Stomach (tissue), 9 donors: ENCODE measurements around the gene C8A. TPM values are rescaled to one million over a fixed set of nuclear protein-coding genes. Genes with fewer than 3 reads are reported as not detected.

Source experiments
- DNase-seq, 2 donors: peaks; one replicate each; pipeline versions ENCODE4 v3.0.0 to v3.0.0-alpha.2; 2013 to 2019
- H3K27ac ChIP-seq, 5 donors: fragments of 200-600 bp in 4 of 5; sonication (generic) in 4 of 5; one replicate each; pipeline ENCODE4 v1.5.1; 2013 to 2019; ENCODE audit warnings: mild to moderate bottlenecking in 1 of 5, moderate library complexity in 1 of 5
- H3K27me3 ChIP-seq, 3 donors: fragments of 200-600 bp; sonication (generic); one replicate each; pipeline ENCODE4 v1.5.1; 2017 to 2019; ENCODE audit warnings: mixed run types in 1 of 3
- H3K36me3 ChIP-seq, 4 donors: fragments of 200-600 bp; sonication (generic); 1 replicate in 3 of 4; 2 replicates in 1 of 4; pipeline ENCODE4 v1.5.1; 2016 to 2019
- H3K4me1 ChIP-seq, 4 donors: fragments of 200-600 bp; sonication (generic); one replicate each; pipeline ENCODE4 v1.5.1; 2016 to 2019
- H3K4me3 ChIP-seq, 4 donors: fragments of 200-600 bp; sonication (generic) in 3 of 4; one replicate each; pipeline ENCODE4 v1.5.1; 2016 to 2019; ENCODE audit warnings: mild to moderate bottlenecking in 1 of 4
- H3K9me3 ChIP-seq, 4 donors: fragments of 200-600 bp; sonication (generic); one replicate each; pipeline ENCODE4 v1.5.1; 2016 to 2019
- CTCF ChIP-seq, 7 experiments: fragments of 450-650 bp in 4 of 7; fragments of 200-600 bp in 3 of 7; sonication (generic) in 3 of 7; IDR thresholded peaks; one replicate each; pipeline ENCODE4 v1.5.1; 2016 to 2019; ENCODE audit warnings: antibody characterized with exemption in 7 of 7, control low read depth in 2 of 7, mild to moderate bottlenecking in 1 of 7
- EP300 ChIP-seq: sonication (generic); formaldehyde crosslinking; IDR thresholded peaks from one replicate; pipeline ENCODE4 v1.6.1; 2017; ENCODE audit warnings: antibody characterized with exemption
- POLR2A ChIP-seq, 4 donors: fragments of 450-650 bp; IDR thresholded peaks; one replicate each; pipeline ENCODE4 v1.6.1; 2016; ENCODE audit warnings: antibody characterized with exemption in 4 of 4, control low read depth in 2 of 4, mild to moderate bottlenecking in 1 of 4, moderate library complexity in 1 of 4
- POLR2AphosphoS5 ChIP-seq, 3 donors: sonication (generic); formaldehyde crosslinking; IDR thresholded peaks; one replicate each; pipeline ENCODE4 v1.6.1; 2016; ENCODE audit warnings: antibody characterized with exemption in 3 of 3
- WGBS, 5 donors: extraction: QIAGEN DNeasy Blood & Tissue Kit in 3 of 5; methylation state at CpG; one replicate each; pipeline versions ENCODE4 v1.1.5 to v1.1.7; 2013 to 2018; 5-methylcytosine and 5-hydroxymethylcytosine counted together
- intact Hi-C: fragments of 100-400 bp; cut with DNase I; formaldehyde crosslinking; loops from one replicate; pipeline ENCODE4 v1.15.1; 2023; ENCODE audit warnings: low total_unique reads
- polyA plus RNA-seq, 3 donors: library from polyadenylated mRNA; stranded (reverse); fragments of 200-250 nt; gene quantifications; one replicate each; pipeline ENCODE4 v1.2.3, GENCODE V29; 2013
- total RNA-seq, 5 donors: library from RNA; depleted of rRNA; stranded (reverse); fragments of >200 nt; gene quantifications; one replicate each; pipeline versions ENCODE4 v1.1.0 to v1.2.3, GENCODE V29; 2014 to 2016
- donor health status: healthy with polysubstance abuse.
- donor health status: Bipolar disorder and iron deficiency.
- donor health status: healthy.

C8A gene
- total and polyA plus RNA-seq, 8 donors: 0.25 to 0.38 TPM; not detected in 6

GRCh38 chr1:56957931-56958330 lies 103.3 kb downstream of the C8A start:
- DNase-seq: no peak
- H3K4me1 ChIP-seq: no peaks in the 10 kb centered on the region
- TF ChIP-seq EP300 (no peak), POLR2AphosphoS5 (IDR thresholded peaks at IDR 0.05) (no peak), POLR2A (IDR thresholded peaks at IDR 0.05) (no peak), CTCF (IDR thresholded peaks at IDR 0.05) (no peak)
- intact Hi-C loops: no loop called here
- no peaks in the 10 kb centered on the region for H3K36me3 ChIP-seq
- WGBS, 5 donors: 30 to 47% (median 41%) methylated on average over 3 of the region's 3 CpGs
- no peaks in the 10 kb centered on the region for H3K27me3 ChIP-seq
- no peak overlapping the region for H3K4me3 ChIP-seq
- no peak overlapping the region for H3K27ac ChIP-seq
- no peaks in the 10 kb centered on the region for H3K9me3 ChIP-seq

GRCh38 chr1:56958526-56958925 lies 103.9 kb downstream of the C8A start:
- intact Hi-C loops: no loop called here
- peak in 1 of 2 donors; percentile 25 for DNase-seq

GRCh38 chr1:56961426-56961825 lies 106.8 kb downstream of the C8A start:
- no peak overlapping the region for H3K4me3 ChIP-seq
- H3K4me1 ChIP-seq: peaks cover 0 to 7% (median 0%) of the 10 kb centered on the region in 4 donors
- H3K9me3 ChIP-seq: no peaks in the 10 kb centered on the region
- intact Hi-C loops: no loop called here
- 81 to 89% (median 86%) methylated on average over 10 of the region's 10 CpGs for WGBS, 5 donors
- no peaks in the 10 kb centered on the region for H3K27me3 ChIP-seq
- no peak for TF ChIP-seq POLR2AphosphoS5 (IDR thresholded peaks at IDR 0.05)
- TF ChIP-seq POLR2A (IDR thresholded peaks at IDR 0.05): no peak
- TF ChIP-seq CTCF (IDR thresholded peaks at IDR 0.05): no peak
- TF ChIP-seq EP300: no peak
- DNase-seq: no peak
- H3K27ac ChIP-seq: no peak overlapping the region
- H3K36me3 ChIP-seq: no peaks in the 10 kb centered on the region

More at GRCh38 chr1:56958526-56958925, 103.9 kb downstream of the C8A start:
- Histone ChIP-seq H3K9me3 (no peaks in the 10 kb centered on the region), H3K27me3 (no peaks in the 10 kb centered on the region), H3K36me3 (no peaks in the 10 kb centered on the region), H3K27ac (no peak overlapping the region), H3K4me3 (no peak overlapping the region), H3K4me1 (no peaks in the 10 kb centered on the region)
- WGBS, 5 donors: 57 to 80% (median 71%) methylated on average over 2 of the region's 2 CpGs
- no peak for TF ChIP-seq POLR2AphosphoS5 (IDR thresholded peaks at IDR 0.05)
- TF ChIP-seq CTCF (IDR thresholded peaks at IDR 0.05): no peak
- no peak for TF ChIP-seq EP300
- TF ChIP-seq POLR2A (IDR thresholded peaks at IDR 0.05): no peak

- no peak for TF ChIP-seq POLR2AphosphoS5 (IDR thresholded peaks at IDR 0.05)
- no peak for TF ChIP-seq EP300
- TF ChIP-seq CTCF (IDR thresholded peaks at IDR 0.05): no peak
- no peak for TF ChIP-seq POLR2A (IDR thresholded peaks at IDR 0.05)
- Histone ChIP-seq H3K27ac (no peak overlapping the region), H3K36me3 (no peaks in the 10 kb centered on the region), H3K4me3 (no peak overlapping the region), H3K27me3 (no peaks in the 10 kb centered on the region), H3K4me1 (peaks cover 0 to 7% (median 0%) of the 10 kb centered on the region in 4 donors), H3K9me3 (no peaks in the 10 kb centered on the region)
- DNase-seq: no peak
- 80 to 88% (median 83%) methylated on average over 4 of the region's 4 CpGs for WGBS, 5 donors
- intact Hi-C loops: no loop called here
Observed at GRCh38 chr1:56963667-56964066, 109.1 kb downstream of the C8A start.
